GM21390 (cell line): ENCODE results near the gene GDPGP1.
"Not testable (repeated sequence)": the region's sequence is repeated elsewhere in the genome, so short reads cannot be mapped to it uniquely, and the experiment has no call there.

Experiments
- ATAC-seq: cut with Tn5 transposase; IDR thresholded peaks from one replicate; pipeline ENCODE4 v1.9.1; 2021; ENCODE audit not compliant: unreplicated experiment

The GDPGP1 gene

DNA sequence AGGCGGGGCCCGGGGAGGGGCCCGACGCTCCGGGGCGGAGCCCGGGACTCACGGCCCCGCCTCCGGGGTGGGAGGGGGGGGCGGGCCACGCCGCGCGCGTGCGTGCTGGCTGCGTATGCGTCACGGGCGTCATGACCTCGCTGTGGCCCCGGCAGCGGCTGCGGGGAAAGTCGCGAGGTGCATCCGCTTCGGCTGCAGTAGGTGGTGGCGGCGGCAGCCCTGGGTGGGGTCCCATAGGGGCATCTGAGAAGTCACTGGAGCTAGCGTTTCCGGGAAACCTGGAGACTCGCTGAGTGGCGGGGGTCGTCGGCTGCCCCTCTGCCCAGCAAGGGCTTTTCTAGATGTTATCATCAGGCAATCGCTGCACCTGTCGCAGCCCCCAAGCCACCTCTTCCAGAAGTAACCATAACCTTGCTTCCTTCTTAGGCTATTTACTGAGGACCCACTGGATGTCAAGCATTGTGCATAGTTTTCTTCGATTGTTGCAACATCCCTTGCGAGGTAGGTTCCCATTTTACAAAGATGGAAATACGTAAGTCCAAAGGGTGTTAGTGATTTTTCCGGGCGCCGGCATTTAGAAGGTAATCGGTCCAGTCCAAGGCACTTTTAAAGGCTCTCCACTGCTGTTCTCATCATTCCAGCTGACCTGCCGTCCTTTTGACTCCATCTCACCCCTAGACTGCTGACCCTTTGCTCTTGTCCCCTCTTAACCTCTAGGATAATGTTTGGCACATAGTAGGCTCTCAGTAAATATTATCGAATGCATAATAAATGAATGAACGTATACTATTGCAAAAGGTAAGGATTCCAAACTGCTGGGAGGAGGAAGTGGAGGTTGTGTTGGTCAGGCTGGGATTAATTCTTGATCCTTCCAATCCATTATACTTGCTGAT is at the start of gene GDPGP1:
GDPGP1 (plus strand) TSS at position 114 of the 893 bp plus-strand sequence. CDS start 6,700 bp downstream, outside the sequence.
- peak; percentile 63 for ATAC-seq

- peak; percentile 66 for ATAC-seq
Observed at GRCh38 chr15:90184786-90185704, 49.0 kb upstream of the GDPGP1 start.

GRCh38 chr15:90187257-90187868 is 46.6 kb upstream of the GDPGP1 start:
- no peak for ATAC-seq

DNA sequence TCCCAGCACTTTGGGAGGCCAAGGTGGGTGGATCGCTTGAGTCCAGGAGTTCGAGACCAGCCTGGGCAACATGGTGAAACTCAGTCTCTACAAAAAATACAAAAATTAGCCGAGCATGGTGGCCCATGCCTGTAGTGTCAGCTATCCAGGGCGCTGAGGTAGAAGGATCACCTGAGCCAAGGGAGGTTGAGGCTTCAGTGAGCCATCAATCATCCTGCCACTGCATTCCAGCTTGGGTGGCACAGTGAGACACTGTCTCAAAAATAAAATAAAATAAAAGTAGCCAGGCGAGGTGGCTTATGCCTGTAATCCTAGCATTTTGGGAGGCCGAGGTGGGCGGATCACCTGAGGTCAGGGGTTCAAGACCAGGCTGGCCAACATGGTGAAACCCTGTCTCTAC is 45.9 kb upstream of the GDPGP1 start:
- ATAC-seq: not testable (repeated sequence)

- ATAC-seq: no peak
Observed at GRCh38 chr15:90188914-90189748, 44.9 kb upstream of the GDPGP1 start.

DNA sequence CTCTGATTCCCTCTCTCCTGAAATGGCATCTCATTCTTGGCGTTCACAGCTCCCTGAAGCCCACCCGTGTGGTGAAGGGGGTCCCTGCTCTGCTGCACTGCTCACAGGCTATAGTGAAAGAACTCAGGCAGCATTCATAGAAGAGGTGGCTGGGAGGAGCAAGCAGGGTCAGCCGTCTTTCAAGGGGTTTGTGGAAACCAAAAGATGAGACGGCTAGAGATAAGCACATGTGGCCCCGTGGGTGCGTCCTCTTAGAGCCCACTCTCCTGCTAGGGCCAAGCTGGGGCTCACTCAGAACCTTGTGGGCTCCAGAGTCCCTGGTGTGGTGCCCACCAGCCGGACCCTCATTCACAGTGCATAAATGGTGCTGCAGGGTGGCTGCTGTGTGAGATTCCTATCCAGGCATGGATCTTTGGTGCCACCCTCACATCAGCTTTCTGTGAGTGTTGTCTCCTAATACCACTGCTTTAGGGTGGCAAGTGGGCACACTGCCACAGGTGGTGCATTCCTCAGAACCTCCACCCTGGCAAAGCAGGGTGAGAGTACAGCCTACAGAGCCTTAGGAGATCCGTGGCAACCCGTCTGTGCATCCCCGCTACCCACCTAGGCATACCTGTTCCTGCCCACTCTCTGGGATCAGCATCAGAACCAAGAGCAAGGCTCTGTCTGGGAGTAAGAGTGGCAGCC is 44.1 kb upstream of the GDPGP1 start:
- no peak for ATAC-seq

GRCh38 chr15:90190606-90191343 is 43.2 kb upstream of the GDPGP1 start:
- peak; percentile 43 for ATAC-seq

GRCh38 chr15:90191344-90191687 is 42.7 kb upstream of the GDPGP1 start:
- ATAC-seq: peak; percentile 22

DNA sequence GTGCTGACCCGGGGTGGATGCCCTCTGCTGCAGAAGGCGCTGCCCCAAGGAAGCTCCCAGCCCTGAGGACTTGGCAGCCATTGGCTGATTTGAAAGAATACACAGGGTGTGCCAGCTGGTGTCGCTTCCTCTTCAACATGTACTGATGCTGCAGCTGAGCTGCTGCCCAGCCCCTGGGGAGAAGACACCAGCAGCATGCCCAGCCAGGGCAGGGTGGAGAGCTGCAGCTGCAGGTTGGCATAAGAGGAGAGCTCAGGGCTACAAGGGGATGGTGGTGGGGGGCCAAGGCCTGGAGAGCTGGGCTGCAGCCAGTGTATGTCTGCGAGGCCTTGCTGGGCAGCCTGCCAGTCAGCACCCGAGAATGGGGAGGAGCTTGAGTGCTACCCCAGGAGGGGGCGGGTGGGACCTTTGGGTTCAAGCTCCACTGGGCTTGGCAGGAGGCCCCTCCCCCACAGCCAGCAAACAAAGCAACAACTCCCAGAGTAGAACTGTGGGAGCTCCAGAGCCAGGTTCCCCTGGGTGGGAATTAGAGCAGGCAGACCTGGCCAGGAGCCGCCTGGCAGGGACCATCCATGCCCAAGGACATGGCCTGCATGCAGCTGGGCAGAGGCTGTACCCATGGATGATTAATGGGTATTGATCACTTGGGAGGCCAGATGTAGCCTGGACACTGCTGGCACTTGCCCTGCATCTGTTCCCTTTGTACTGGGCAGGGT is 42.1 kb upstream of the GDPGP1 start:
- ATAC-seq: peak; percentile 77

- no peak for ATAC-seq
Observed at GRCh38 chr15:90192961-90193786, 40.8 kb upstream of the GDPGP1 start.

GRCh38 chr15:90194655-90195054 is 39.4 kb upstream of the GDPGP1 start:
- no peak for ATAC-seq

GRCh38 chr15:90200534-90201129 is 33.4 kb upstream of the GDPGP1 start:
- ATAC-seq: peak; percentile 21

DNA sequence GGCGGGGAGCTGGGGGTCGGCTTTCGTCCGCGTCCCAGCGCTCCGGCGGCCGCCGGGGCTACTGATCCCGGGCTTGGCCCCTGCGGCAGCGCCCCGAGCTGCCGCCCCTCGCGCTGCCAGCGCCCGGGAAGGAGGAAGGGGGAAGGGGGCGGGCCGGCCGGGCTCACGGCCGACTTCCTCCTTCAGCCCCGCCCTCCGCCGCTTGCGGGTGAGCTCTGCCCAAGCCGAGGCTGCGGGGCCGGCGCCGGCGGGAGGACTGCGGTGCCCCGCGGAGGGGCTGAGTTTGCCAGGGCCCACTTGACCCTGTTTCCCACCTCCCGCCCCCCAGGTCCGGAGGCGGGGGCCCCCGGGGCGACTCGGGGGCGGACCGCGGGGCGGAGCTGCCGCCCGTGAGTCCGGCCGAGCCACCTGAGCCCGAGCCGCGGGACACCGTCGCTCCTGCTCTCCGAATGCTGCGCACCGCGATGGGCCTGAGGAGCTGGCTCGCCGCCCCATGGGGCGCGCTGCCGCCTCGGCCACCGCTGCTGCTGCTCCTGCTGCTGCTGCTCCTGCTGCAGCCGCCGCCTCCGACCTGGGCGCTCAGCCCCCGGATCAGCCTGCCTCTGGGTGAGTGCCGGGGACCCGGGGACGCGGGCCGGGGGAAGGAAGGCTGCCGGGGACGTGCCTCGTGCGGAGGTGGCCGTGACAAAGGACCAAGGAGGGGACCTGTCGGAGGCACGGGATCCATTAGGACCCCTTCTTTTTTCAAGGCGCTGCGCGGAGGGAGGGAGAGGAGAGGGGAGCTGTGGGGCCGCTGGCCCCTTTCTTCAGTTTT is 32.7 kb upstream of the GDPGP1 start, which contains the start of gene SEMA4B:
SEMA4B (plus strand) TSS at position 201 of the 814 bp plus-strand sequence; CDS start at position 450, 249 bp downstream.
- ATAC-seq: peak; percentile 87

DNA sequence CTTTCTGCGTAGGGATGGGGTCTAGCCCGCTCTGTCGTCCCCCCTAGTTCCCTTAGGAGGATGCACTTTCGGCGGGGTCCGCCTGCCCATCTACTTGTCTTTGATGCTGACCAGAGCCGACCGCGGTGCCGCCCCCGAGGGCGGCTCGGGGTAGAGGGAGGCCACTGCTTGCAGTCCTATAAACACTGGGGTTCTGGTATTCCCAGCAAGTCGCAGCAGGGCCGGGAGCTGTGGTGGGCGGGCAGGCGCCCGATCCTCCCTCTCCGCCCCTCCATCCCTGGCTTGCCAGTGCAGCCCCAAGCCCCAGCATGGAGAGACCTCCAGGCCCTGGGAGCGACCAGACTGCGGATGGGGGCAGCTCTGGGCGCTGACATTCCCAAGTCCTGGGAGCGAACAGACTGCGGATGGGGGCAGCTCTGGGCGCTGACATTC is 32.0 kb upstream of the GDPGP1 start:
- ATAC-seq: no peak

DNA sequence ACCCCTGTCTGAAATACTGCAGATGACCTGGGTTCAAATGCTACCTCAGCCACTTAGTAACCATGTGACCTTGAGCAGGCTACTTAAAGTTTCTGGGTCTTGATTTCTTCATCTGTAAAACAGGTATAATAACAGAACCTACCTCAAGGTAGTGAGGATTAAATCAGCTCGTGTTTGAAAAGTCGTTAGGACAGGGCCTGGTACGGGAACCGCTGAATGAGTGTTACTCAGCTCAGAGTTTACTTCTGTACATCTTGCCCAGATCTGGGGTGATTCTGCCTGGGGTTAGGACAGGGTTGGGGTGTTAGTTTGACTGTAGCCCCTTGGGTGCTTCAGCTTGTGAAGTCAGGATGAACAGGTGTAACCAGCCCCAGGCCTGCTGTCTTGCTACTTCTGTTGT is 31.1 kb upstream of the GDPGP1 start:
- no peak for ATAC-seq

- no peak for ATAC-seq
Observed at GRCh38 chr15:90203473-90203872, 30.5 kb upstream of the GDPGP1 start.
